Keratinocyte (primary cell): ENCODE data around the gene IFNGR1. TPM values are rescaled to one million over a fixed set of nuclear protein-coding genes. Genes with fewer than 3 reads are reported as not detected.
A peak's percentile ranks its signal among the peaks of the same experiment; 100 is the strongest.

Source experiments
- DNase-seq: peaks from one replicate; pipeline ENCODE4 v3.0.0-alpha.2; 2011; ENCODE audit warnings: low read depth, missing footprints, low spot score
- FAIRE-seq: peaks from 2 replicates; lab custom pipeline; 2011; peaks lifted over from hg19 to GRCh38; lab: Jason Lieb, UNC
- H2AFZ ChIP-seq: 2 replicates; pipeline ENCODE4 v1.6.0; 2012; ENCODE audit warnings: low read length, control low read depth, inconsistent platforms; ENCODE audit not compliant: control insufficient read depth
- H3K27ac ChIP-seq: 2 replicates; pipeline ENCODE4 v1.5.1; 2011; ENCODE audit warnings: low read length; ENCODE audit not compliant: control insufficient read depth, insufficient read depth
- H3K27me3 ChIP-seq: 3 replicates; pipeline ENCODE4 v1.6.0; 2011; ENCODE audit warnings: low read length; ENCODE audit not compliant: control insufficient read depth, insufficient read depth; ENCODE audit errors: extremely low read depth
- H3K36me3 ChIP-seq, 2 experiments: 2 replicates in 1 of 2; 3 replicates in 1 of 2; pipeline ENCODE4 v1.5.1; 2011; ENCODE audit warnings: low read length in 2 of 2, mild to moderate bottlenecking in 1 of 2; ENCODE audit not compliant: control insufficient read depth in 2 of 2, insufficient read depth in 2 of 2; ENCODE audit errors: extremely low read depth in 1 of 2
- H3K4me1 ChIP-seq: 3 replicates; pipeline ENCODE4 v1.5.1; 2011; ENCODE audit warnings: low read length; ENCODE audit not compliant: control insufficient read depth, insufficient read depth; ENCODE audit errors: extremely low read depth
- H3K4me2 ChIP-seq: 3 replicates; pipeline ENCODE4 v1.6.0; 2011; ENCODE audit warnings: low read depth, low read length; ENCODE audit not compliant: control insufficient read depth, insufficient read depth; ENCODE audit errors: extremely low read depth
- H3K4me3 ChIP-seq, 3 experiments: fragments of 200-600 bp in 1 of 3; sonication (generic) in 1 of 3; 2 replicates in 2 of 3; 3 replicates in 1 of 3; pipeline ENCODE4 v1.5.1; 2011 to 2016; ENCODE audit warnings: low read length in 3 of 3, mild to moderate bottlenecking in 3 of 3, control low read depth in 2 of 3, inconsistent platforms in 1 of 3, low read depth in 1 of 3, mixed read lengths in 1 of 3, mixed run types in 1 of 3, moderate library complexity in 1 of 3; ENCODE audit not compliant: control insufficient read depth in 2 of 3, insufficient read depth in 2 of 3; ENCODE audit errors: extremely low read depth in 1 of 3
- H3K79me2 ChIP-seq: 2 replicates; pipeline ENCODE4 v1.6.0; 2012; ENCODE audit warnings: low read length; ENCODE audit not compliant: control insufficient read depth, insufficient read depth
- H3K9ac ChIP-seq: 3 replicates; pipeline ENCODE4 v1.6.0; 2011; ENCODE audit warnings: low read length; ENCODE audit not compliant: control insufficient read depth, insufficient read depth; ENCODE audit errors: extremely low read depth
- H3K9me1 ChIP-seq: 3 replicates; pipeline ENCODE4 v1.6.0; 2011; ENCODE audit warnings: low read length; ENCODE audit not compliant: control insufficient read depth, insufficient read depth; ENCODE audit errors: extremely low read depth
- H3K9me3 ChIP-seq: 2 replicates; pipeline ENCODE4 v1.5.1; 2012; ENCODE audit warnings: low read depth, low read length; ENCODE audit not compliant: control insufficient read depth
- H4K20me1 ChIP-seq: 3 replicates; pipeline ENCODE4 v1.6.0; 2011; ENCODE audit warnings: low read length; ENCODE audit not compliant: control insufficient read depth, insufficient read depth; ENCODE audit errors: extremely low read depth
- CTCF ChIP-seq, 3 experiments: IDR thresholded peaks in 1 of 3; conservative IDR thresholded peaks in 1 of 3; optimal IDR thresholded peaks in 1 of 3; 2 replicates in 2 of 3; 3 replicates in 1 of 3; pipeline versions ENCODE3 to v1.5.1; 2011; ENCODE audit warnings: low read length in 3 of 3, mild to moderate bottlenecking in 3 of 3, moderate library complexity in 2 of 3, control low read depth in 1 of 3, inconsistent platforms in 1 of 3; ENCODE audit not compliant: insufficient read depth in 2 of 3; ENCODE audit errors: extremely low read depth in 1 of 3
- EZH2 ChIP-seq: IDR thresholded peaks from one replicate; pipeline ENCODE4 v1.6.1; 2012; ENCODE audit warnings: inconsistent platforms, mild to moderate bottlenecking, low read length, moderate library complexity
- dilution Hi-C: fragments of 300-500 bp; cut with MboI; formaldehyde crosslinking; loops from one replicate; pipeline ENCODE4 v1.7.0; 2020; ENCODE audit warnings: low sequenced_read_pairs; ENCODE audit not compliant: extremely low pct_ligation_motif_present
- polyA plus RNA-seq, 5 experiments: library from polyadenylated mRNA; depleted of rRNA in 3 of 5; stranded (reverse) in 3 of 5; stranded (forward) in 1 of 5; unstranded in 1 of 5; fragments of >200 nt; gene quantifications; 1 replicate in 1 of 5; 2 replicates in 3 of 5; 3 replicates in 1 of 5; pipeline versions ENCODE4 v1.2.1 to v1.2.3, GENCODE V29; 2011 to 2012; ENCODE audit warnings: missing spikeins in 2 of 5, low read depth in 1 of 5, low replicate concordance in 1 of 5

The IFNGR1 gene
- polyA plus RNA-seq, 1 donor (not counting 4 experiments of a cell fraction or from before 2014, with no cell fraction given) = 109 TPM

GRCh38 chr6:137171824-137172733 lies 47.1 kb downstream of the IFNGR1 start:
- Histone ChIP-seq H3K9ac (no peak overlapping the region), H3K9me1 (no peaks in the 10 kb centered on the region), H3K36me3 (no peaks in the 10 kb centered on the region), H3K27ac (no peak overlapping the region), H3K27me3 (no peaks in the 10 kb centered on the region), H3K4me3 (no peak overlapping the region), H3K4me1 (no peaks in the 10 kb centered on the region), H2AFZ (peak overlapping the region; percentile 44), H3K79me2 (no peaks in the 10 kb centered on the region), H4K20me1 (no peaks in the 10 kb centered on the region), H3K9me3 (no peaks in the 10 kb centered on the region), H3K4me2 (no peak overlapping the region)
- FAIRE-seq = peak; percentile 32
- no peak for DNase-seq
- dilution Hi-C loops = no loop called here
- TF ChIP-seq EZH2 (no peak), CTCF (optimal IDR thresholded peaks at IDR 0.05 in 1 of 3, IDR thresholded peaks at IDR 0.05 in 1 of 3, conservative IDR thresholded peaks at IDR 0.05 in 1 of 3; ENCODE audit: extremely low read depth in 1 of 3, insufficient read depth in 2 of 3, low read length in 3 of 3) (no peak)

- H3K9me3 ChIP-seq = no peaks in the 10 kb centered on the region
- no peaks in the 10 kb centered on the region for H3K79me2 ChIP-seq
- no peak for DNase-seq
- no peak overlapping the region for H3K27ac ChIP-seq
- H3K9ac ChIP-seq = no peak overlapping the region
- TF ChIP-seq EZH2 = no peak
- TF ChIP-seq CTCF (optimal IDR thresholded peaks at IDR 0.05 in 1 of 3, IDR thresholded peaks at IDR 0.05 in 1 of 3, conservative IDR thresholded peaks at IDR 0.05 in 1 of 3; ENCODE audit: extremely low read depth in 1 of 3, insufficient read depth in 2 of 3, low read length in 3 of 3) = no peak
- no peak for FAIRE-seq
- no peaks in the 10 kb centered on the region for H3K27me3 ChIP-seq
- H4K20me1 ChIP-seq = no peaks in the 10 kb centered on the region
- no peaks in the 10 kb centered on the region for H3K36me3 ChIP-seq
- no peaks in the 10 kb centered on the region for H3K9me1 ChIP-seq
- dilution Hi-C loops = no loop called here
- H3K4me3 ChIP-seq = no peak overlapping the region
- no peak overlapping the region for H2AFZ ChIP-seq
- no peak overlapping the region for H3K4me2 ChIP-seq
- no peaks in the 10 kb centered on the region for H3K4me1 ChIP-seq
These were observed 48.2 kb downstream of the IFNGR1 start for GRCh38 chr6:137171053-137171374.
